K562 (cell line): ENCODE data around the gene MARCHF3. TPM values are rescaled to one million over a fixed set of nuclear protein-coding genes. Genes with fewer than 3 reads are reported as not detected.

Experiments used
- CHAMP1 ChIP-seq: fragments of 450-650 bp; IDR thresholded peaks from 2 replicates; pipeline ENCODE4 v1.6.1; 2016; ENCODE audit warnings: mild to moderate bottlenecking
- DMBX1 ChIP-seq: fragments of 250-450 bp; sonication (Bioruptor Pico); IDR thresholded peaks from 2 replicates; pipeline ENCODE4 v1.8.0; 2022; ENCODE audit warnings: inconsistent platforms, mild to moderate bottlenecking, moderate library complexity, borderline replicate concordance
- HDAC8 ChIP-seq: fragments of 450-650 bp; IDR thresholded peaks from 2 replicates; pipeline ENCODE4 v1.6.1; 2016; ENCODE audit warnings: mild to moderate bottlenecking, missing genetic modification characterization, moderate library complexity, missing compliant biosample characterization
- HMGXB4 ChIP-seq: sonication (generic); formaldehyde crosslinking; IDR thresholded peaks from 2 replicates; pipeline ENCODE4 v1.8.1; 2023; ENCODE audit warnings: mild to moderate bottlenecking, missing genetic modification reagents
- KLF16 ChIP-seq: IDR thresholded peaks from 2 replicates; pipeline ENCODE4 v1.6.1; 2016; ENCODE audit warnings: antibody characterized with exemption
- NEUROD1 ChIP-seq: fragments of 150-350 bp; IDR thresholded peaks from 2 replicates; pipeline ENCODE4 v1.6.1; 2014; ENCODE audit warnings: borderline replicate concordance, low read length, low read depth; ENCODE audit not compliant: partially characterized antibody
- NR2C2 ChIP-seq, 2 experiments: fragments of 200-800 bp in 1 of 2; sonication (Bioruptor generic) in 1 of 2; sonication (generic) in 1 of 2; formaldehyde crosslinking in 1 of 2; IDR thresholded peaks; 2 replicates each; pipeline versions ENCODE4 v1.6.1 to v1.8.0; 2016 to 2022; ENCODE audit warnings: mild to moderate bottlenecking in 1 of 2, missing compliant biosample characterization in 1 of 2, missing genetic modification characterization in 1 of 2, missing genetic modification reagents in 1 of 2
- PBX2 ChIP-seq, 2 experiments: IDR thresholded peaks in 1 of 2; conservative IDR thresholded peaks in 1 of 2; 2 replicates each; pipeline ENCODE4 v1.6.1; 2016; ENCODE audit warnings: low read depth in 2 of 2, mild to moderate bottlenecking in 1 of 2, missing compliant biosample characterization in 1 of 2, missing genetic modification characterization in 1 of 2, moderate library complexity in 1 of 2
- PHF21A ChIP-seq: fragments of 450-650 bp; IDR thresholded peaks from 2 replicates; pipeline ENCODE4 v1.6.1; 2017; ENCODE audit warnings: low read depth, borderline replicate concordance
- PKNOX1 ChIP-seq: fragments of 450-650 bp; IDR thresholded peaks from 2 replicates; pipeline ENCODE4 v1.6.1; 2016
- PML ChIP-seq: IDR thresholded peaks from 2 replicates; pipeline ENCODE4 v1.6.1; 2012; ENCODE audit warnings: low read length, inconsistent platforms
- POLR2A ChIP-seq: fragments of 450-650 bp; conservative IDR thresholded peaks from 2 replicates; pipeline ENCODE4 v1.6.1; 2016
- POLR2AphosphoS2 ChIP-seq: IDR thresholded peaks from 2 replicates; pipeline ENCODE4 v1.6.1; 2012; ENCODE audit warnings: low read length, improper control_type of control experiment
- PTBP1 ChIP-seq: fragments of 200-400 bp; formaldehyde crosslinking; IDR thresholded peaks from 2 replicates; pipeline ENCODE4 v1.6.1; 2017; ENCODE audit warnings: low read depth, low read length
- SMAD1 ChIP-seq: fragments of 150-350 bp; IDR thresholded peaks from 2 replicates; pipeline ENCODE4 v1.6.1; 2014; ENCODE audit warnings: low read length, low read depth; ENCODE audit not compliant: partially characterized antibody
- SMARCE1 ChIP-seq: fragments of 450-650 bp; IDR thresholded peaks from 2 replicates; pipeline ENCODE4 v1.7.1; 2016; ENCODE audit warnings: mild to moderate bottlenecking
- SMC3 ChIP-seq: conservative IDR thresholded peaks from 2 replicates; pipeline ENCODE4 v1.6.1; 2011; ENCODE audit warnings: low read depth, low read length, improper control_type of control experiment; ENCODE audit not compliant: insufficient read depth
- STAT5A ChIP-seq: IDR thresholded peaks from 2 replicates; pipeline ENCODE4 v1.6.1; 2012; ENCODE audit warnings: low read length, inconsistent platforms, borderline replicate concordance
- TAL1 ChIP-seq: fragments of 450-650 bp; IDR thresholded peaks from 2 replicates; pipeline ENCODE4 v1.6.1; 2016; ENCODE audit warnings: mild to moderate bottlenecking
- TRIM28 ChIP-seq: fragments of 450-650 bp; IDR thresholded peaks from 2 replicates; pipeline ENCODE4 v1.6.1; 2017
- ZNF274 ChIP-seq: IDR thresholded peaks from 2 replicates; pipeline ENCODE4 v1.6.1; 2011; ENCODE audit warnings: low read depth, mild to moderate bottlenecking, low read length, moderate library complexity, borderline replicate concordance
- polyA plus RNA-seq, 8 experiments: library from polyadenylated mRNA; depleted of rRNA in 4 of 8; stranded (reverse) in 5 of 8; unstranded in 3 of 8; fragments of >200 nt; fragmentation: Nextera tagmentation in 2 of 8; fragmentation: Illumina TruSeq in 1 of 8; extraction: Ambion mirVana in 2 of 8; extraction: Trizol in 1 of 8; gene quantifications; 2 replicates each; pipeline versions ENCODE4 v1.2.1 to v1.2.3, GENCODE V29; 2011 to 2014; ENCODE audit warnings: inconsistent platforms in 1 of 8, missing spikeins in 1 of 8
- total RNA-seq, 7 experiments: library from RNA; depleted of rRNA in 6 of 7; stranded (reverse); fragments of >200 nt in 6 of 7; fragmentation: Illumina TruSeq in 2 of 7; extraction: Trizol in 2 of 7; gene quantifications; 2 replicates each; pipeline versions ENCODE4 v1.2.1 to v1.2.3, GENCODE V29; 2011 to 2021; ENCODE audit warnings: low replicate concordance in 1 of 7

The MARCHF3 gene
- total and polyA plus RNA-seq, 9 of the 15 experiments (the other 6 are each of a cell fraction or from before 2014, with no cell fraction given): 5.6 to 37.4 (median 16.5) TPM

GRCh38 chr5:126884269-126884819, 146.0 kb downstream of the MARCHF3 start (continued):
- TF ChIP-seq PTBP1: no peak
- peak; percentile 84 for TF ChIP-seq DMBX1
- TF ChIP-seq STAT5A: peak; percentile 97
- TF ChIP-seq POLR2A: 0 out of 2 replicates have a peak, but pooled peaks have one; percentile 25
- peak; percentile 100 for TF ChIP-seq SMARCE1
- peak; percentile 98 for TF ChIP-seq PML
- peak; percentile 94 for TF ChIP-seq PKNOX1
- peak; percentile 93 for TF ChIP-seq SMAD1
- no peak for TF ChIP-seq NR2C2 (CRISPR knock-in tag; IDR thresholded peaks at IDR 0.05)
- TF ChIP-seq NR2C2 (tag; IDR thresholded peaks at IDR 0.05): peak; percentile 71
- TF ChIP-seq PHF21A: peak; percentile 90; the same call in 1 of the 2 replicates
- TF ChIP-seq ZNF274: 0 out of 2 replicates have a peak, but pooled peaks have one; percentile 24
- no peak for TF ChIP-seq SMC3
- TF ChIP-seq PBX2 (CRISPR knock-in tag; IDR thresholded peaks at IDR 0.05; ENCODE audit: low read depth): no peak
- peak; percentile 95 for TF ChIP-seq PBX2 (tag; conservative IDR thresholded peaks at IDR 0.05; ENCODE audit: low read depth)
- peak; percentile 99 for TF ChIP-seq TAL1
- TF ChIP-seq NEUROD1: peak; percentile 93
- 0 out of 2 replicates have a peak, but pooled peaks have one; percentile 40 for TF ChIP-seq POLR2AphosphoS2
- TF ChIP-seq HDAC8: no peak
- TF ChIP-seq TRIM28: peak; percentile 72; the same call in 1 of the 2 replicates
- no peak for TF ChIP-seq HMGXB4 (CRISPR knock-in tag)
- peak; percentile 96 for TF ChIP-seq KLF16
- TF ChIP-seq CHAMP1: peak; percentile 97
